SK-N-MC (cell line): ENCODE measurements around the gene TTLL12.

Experiments used
- EZH2 ChIP-seq: fragments of 200-600 bp; sonication (generic); IDR thresholded peaks from one replicate; pipeline ENCODE4 v1.6.1; 2017; ENCODE audit warnings: antibody characterized with exemption
- POLR2AphosphoS5 ChIP-seq: IDR thresholded peaks from 2 replicates; pipeline ENCODE4 v1.6.1; 2012; ENCODE audit warnings: mild to moderate bottlenecking, low read depth, low read length, borderline replicate concordance

DNA sequence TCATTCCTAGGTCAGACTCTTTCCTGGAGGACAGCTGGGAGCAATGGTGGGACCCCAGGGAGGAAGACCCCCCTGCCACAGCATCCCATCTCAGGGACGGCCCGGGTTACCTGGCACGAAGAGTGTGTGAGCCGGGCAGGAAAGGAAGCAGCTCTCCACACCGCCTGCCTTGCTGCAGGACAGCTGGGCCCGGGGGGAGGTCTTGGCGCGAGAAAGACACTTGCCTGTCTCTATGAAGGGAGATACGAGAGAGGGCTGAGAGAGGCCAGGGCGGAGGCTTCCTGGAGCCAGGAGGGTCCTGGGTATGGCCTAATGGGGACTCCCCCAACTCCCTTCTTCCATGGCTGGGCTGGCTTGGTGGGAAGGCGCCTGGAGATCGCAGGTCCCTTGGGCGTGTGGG, 36.1 kb upstream of the TTLL12 start:
- TF ChIP-seq POLR2AphosphoS5 (no peak), EZH2 (no peak)
